Lower leg skin (tissue), 4 donors: ENCODE measurements around the gene DMD. TPM values are rescaled to one million over a fixed set of nuclear protein-coding genes. Genes with fewer than 3 reads are reported as not detected.
A peak's percentile ranks its signal among the peaks of the same experiment; 100 is the strongest.

Experiments
- DNase-seq, 2 donors: peaks; one replicate each; pipeline ENCODE4 v3.0.0-alpha.2; 2019; ENCODE audit warnings: low spot score in 2 of 2
- H3K4me3 ChIP-seq: fragments of 200-600 bp; sonication (generic); 2 replicates; pipeline ENCODE4 v1.5.1; 2017; ENCODE audit warnings: mild to moderate bottlenecking, low read depth; ENCODE audit not compliant: poor library complexity, severe bottlenecking
- CTCF ChIP-seq, 3 donors: fragments of 450-650 bp; IDR thresholded peaks; one replicate each; pipeline ENCODE4 v1.5.1; 2016; ENCODE audit warnings: antibody characterized with exemption in 3 of 3, mild to moderate bottlenecking in 3 of 3, moderate library complexity in 2 of 3
- POLR2A ChIP-seq, 2 donors: fragments of 450-650 bp; IDR thresholded peaks; one replicate each; pipeline ENCODE4 v1.6.1; 2016 to 2017; ENCODE audit warnings: antibody characterized with exemption in 2 of 2, mild to moderate bottlenecking in 1 of 2, moderate library complexity in 1 of 2
- WGBS, 2 donors: methylation state at CpG; one replicate each; pipeline ENCODE4 v1.1.5; 2018; 5-methylcytosine and 5-hydroxymethylcytosine counted together
- intact Hi-C: fragments of 100-400 bp; cut with DNase I; formaldehyde crosslinking; loops from one replicate; pipeline ENCODE4 v1.15.0; 2023; ENCODE audit warnings: low total_unique reads
- total RNA-seq, 4 donors: library from RNA; depleted of rRNA; stranded (reverse); fragments of >200 nt; gene quantifications; one replicate each; pipeline ENCODE4 v1.1.0, GENCODE V29; 2016

The DMD gene
- total RNA-seq, 4 donors from 2014 or later: 23.0 to 27.5 (median 26.7) TPM

- no peak for DNase-seq
- intact Hi-C loops: no loop called here
- H3K4me3 ChIP-seq: no peak overlapping the region
- 64 to 66% methylated on average over 5 of the region's 5 CpGs for WGBS, 2 donors
- TF ChIP-seq CTCF (IDR thresholded peaks at IDR 0.05): no peak
- TF ChIP-seq POLR2A (IDR thresholded peaks at IDR 0.05): no peak
Observed at GRCh38 chrX:31139961-31140360, 2071.4 kb downstream of the DMD start.

GRCh38 chrX:31138124-31138523 lies 2073.2 kb downstream of the DMD start:
- whole genome bisulfite sequencing, 2 donors: 88 to 89% methylated on average over 1 to 2 of the region's 2 CpGs
- no peak for TF ChIP-seq POLR2A (IDR thresholded peaks at IDR 0.05)
- TF ChIP-seq CTCF (IDR thresholded peaks at IDR 0.05): no peak
- intact Hi-C loops: no loop called here
- no peak overlapping the region for H3K4me3 ChIP-seq
- no peak for DNase-seq

GRCh38 chrX:31136144-31136611 lies 2075.2 kb downstream of the DMD start:
- WGBS, 2 donors: 73 to 81% methylated on average over 5 of the region's 5 CpGs
- TF ChIP-seq CTCF (IDR thresholded peaks at IDR 0.05): no peak
- TF ChIP-seq POLR2A (IDR thresholded peaks at IDR 0.05): no peak
- intact Hi-C loops: no loop called here
- no peak for DNase-seq
- H3K4me3 ChIP-seq: no peak overlapping the region

- DNase-seq: no peak
- no peak overlapping the region for H3K4me3 ChIP-seq
- intact Hi-C loops: no loop called here
- TF ChIP-seq POLR2A (IDR thresholded peaks at IDR 0.05) (no peak), CTCF (IDR thresholded peaks at IDR 0.05) (no peak)
- 74 to 80% methylated on average over 7 of the region's 7 CpGs for WGBS, 2 donors
Observed at GRCh38 chrX:31132821-31133241, 2078.5 kb downstream of the DMD start.

- 52 to 64% methylated on average over 6 of the region's 6 CpGs for WGBS, 2 donors
Observed at GRCh38 chrX:31130457-31131220, 2080.7 kb downstream of the DMD start.

More at GRCh38 chrX:31130457-31131220, 2080.7 kb downstream of the DMD start:
- TF ChIP-seq CTCF (IDR thresholded peaks at IDR 0.05) (no peak), POLR2A (IDR thresholded peaks at IDR 0.05) (no peak)
- intact Hi-C loops: no loop called here
- peak in 1 of 2 donors; percentile 12 for DNase-seq
- no peak overlapping the region for H3K4me3 ChIP-seq
